Body of pancreas (tissue), 4 donors: ENCODE data around the gene CFAP54. TPM values are rescaled to one million over a fixed set of nuclear protein-coding genes. Genes with fewer than 3 reads are reported as not detected.

Source experiments
- ATAC-seq: fragments of 150-250 bp; one replicate; pipeline ENCODE4 v1.9.1; 2016
- DNase-seq, 4 donors: peaks; one replicate each; pipeline ENCODE4 v3.0.0-alpha.2; 2019
- H3K27ac ChIP-seq, 4 donors: fragments of 200-600 bp; sonication (generic); 1 replicate in 3 of 4; 2 replicates in 1 of 4; pipeline versions ENCODE4 v1.5.1 to v1.6.1; 2016 to 2019; ENCODE audit warnings: mild to moderate bottlenecking in 1 of 4, mixed read lengths in 1 of 4, moderate library complexity in 1 of 4
- H3K27me3 ChIP-seq, 2 donors: fragments of 200-600 bp; sonication (generic); one replicate each; pipeline ENCODE4 v1.6.0; 2016; ENCODE audit warnings: mild to moderate bottlenecking in 1 of 2
- H3K36me3 ChIP-seq, 2 donors: fragments of 200-600 bp; sonication (generic); replicated peaks in 1 of 2; 2 replicates each; pipeline ENCODE4 v1.5.1; 2016; ENCODE audit warnings: low read depth in 2 of 2; ENCODE audit not compliant: insufficient read depth in 1 of 2
- H3K4me1 ChIP-seq: fragments of 200-600 bp; sonication (generic); one replicate; pipeline ENCODE4 v1.6.0; 2016
- H3K4me3 ChIP-seq, 2 donors: fragments of 200-600 bp; sonication (generic); 1 replicate in 1 of 2; 2 replicates in 1 of 2; pipeline ENCODE4 v1.5.1; 2016 to 2019
- H3K9me3 ChIP-seq, 3 donors: fragments of 200-600 bp; sonication (generic); 1 replicate in 2 of 3; 2 replicates in 1 of 3; pipeline ENCODE4 v1.5.1; 2016
- CTCF ChIP-seq, 7 experiments: fragments of 450-650 bp in 4 of 7; fragments of 200-600 bp in 3 of 7; sonication (generic) in 3 of 7; IDR thresholded peaks; one replicate each; pipeline ENCODE4 v1.5.1; 2016 to 2019; ENCODE audit warnings: antibody characterized with exemption in 7 of 7
- POLR2A ChIP-seq, 3 donors: fragments of 450-650 bp; IDR thresholded peaks; one replicate each; pipeline ENCODE4 v1.6.1; 2016; ENCODE audit warnings: antibody characterized with exemption in 3 of 3, mild to moderate bottlenecking in 2 of 3
- WGBS, 2 donors: methylation state at CpG; one replicate each; pipeline ENCODE4 v1.1.5; 2017; 5-methylcytosine and 5-hydroxymethylcytosine counted together
- intact Hi-C: fragments of 100-400 bp; cut with DNase I; formaldehyde crosslinking; loops from one replicate; pipeline ENCODE4 v1.15.1; 2023
- total RNA-seq, 2 donors: library from RNA; depleted of rRNA; stranded (reverse); fragments of >200 nt; gene quantifications; one replicate each; pipeline ENCODE4 v1.1.0, GENCODE V29; 2016

Gene CFAP54
- total RNA-seq, 2 donors from 2014 or later, result 0.52 TPM; not detected in 1

DNA sequence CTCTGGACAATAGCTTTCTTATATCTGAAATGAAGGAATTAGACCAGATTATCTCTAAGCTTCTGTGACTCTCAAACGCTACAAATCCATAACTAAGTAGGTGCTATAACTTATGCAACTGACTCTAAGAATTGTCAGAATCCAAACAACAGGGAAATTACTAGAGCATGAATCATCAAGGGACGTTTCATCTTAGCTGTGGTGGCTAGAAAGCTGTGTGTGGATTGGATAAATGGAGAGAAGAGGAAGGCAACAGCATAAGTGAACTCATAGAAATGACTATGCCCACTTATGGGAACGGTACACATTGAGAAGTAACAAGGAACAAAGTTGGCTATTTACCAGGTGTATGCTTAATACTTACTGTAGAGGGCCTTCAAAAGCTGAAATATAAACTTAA lies 321.7 kb downstream of the CFAP54 start:
- intact Hi-C loops, result no loop called here
- no peak for ATAC-seq
- H3K36me3 ChIP-seq, result no peaks in the 10 kb centered on the region
- no peak overlapping the region for H3K27ac ChIP-seq
- DNase-seq, result no peak
- no peaks in the 10 kb centered on the region for H3K4me1 ChIP-seq
- 33 to 38% methylated on average over 3 of the region's 3 CpGs for WGBS, 2 donors
- no peaks in the 10 kb centered on the region for H3K27me3 ChIP-seq
- no peak for TF ChIP-seq CTCF (IDR thresholded peaks at IDR 0.05)
- TF ChIP-seq POLR2A (IDR thresholded peaks at IDR 0.05), result no peak
- no peaks in the 10 kb centered on the region for H3K9me3 ChIP-seq
- no peak overlapping the region for H3K4me3 ChIP-seq

DNA sequence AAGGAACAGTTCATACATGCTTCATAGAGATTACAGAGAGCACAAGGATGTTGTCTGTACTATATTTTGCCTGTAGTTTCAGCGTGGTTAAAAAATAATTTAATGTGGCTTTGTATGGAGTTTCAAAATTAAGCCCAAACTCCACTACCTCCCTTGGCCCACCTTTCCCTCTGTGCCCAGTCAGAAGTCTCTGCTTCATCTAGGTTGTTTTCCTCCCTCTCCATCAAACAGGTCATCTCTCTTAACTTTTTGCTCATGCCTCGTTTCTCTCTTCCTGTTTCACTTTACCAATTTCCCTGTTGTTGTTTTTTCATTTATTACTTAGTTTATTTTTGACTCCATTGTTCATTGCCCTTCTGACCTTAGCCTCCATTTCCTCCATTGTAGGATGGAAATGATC lies 322.8 kb downstream of the CFAP54 start:
- H3K27me3 ChIP-seq, result no peaks in the 10 kb centered on the region
- DNase-seq (no peak), ATAC-seq (no peak)
- no peak overlapping the region for H3K4me3 ChIP-seq
- H3K36me3 ChIP-seq, result no peaks in the 10 kb centered on the region
- intact Hi-C loops, result no loop called here
- TF ChIP-seq CTCF (IDR thresholded peaks at IDR 0.05), result no peak
- TF ChIP-seq POLR2A (IDR thresholded peaks at IDR 0.05), result no peak
- H3K9me3 ChIP-seq, result no peaks in the 10 kb centered on the region
- H3K27ac ChIP-seq, result no peak overlapping the region
- H3K4me1 ChIP-seq, result no peaks in the 10 kb centered on the region
- 40 to 41% methylated on average over 2 of the region's 2 CpGs for WGBS, 2 donors

DNA sequence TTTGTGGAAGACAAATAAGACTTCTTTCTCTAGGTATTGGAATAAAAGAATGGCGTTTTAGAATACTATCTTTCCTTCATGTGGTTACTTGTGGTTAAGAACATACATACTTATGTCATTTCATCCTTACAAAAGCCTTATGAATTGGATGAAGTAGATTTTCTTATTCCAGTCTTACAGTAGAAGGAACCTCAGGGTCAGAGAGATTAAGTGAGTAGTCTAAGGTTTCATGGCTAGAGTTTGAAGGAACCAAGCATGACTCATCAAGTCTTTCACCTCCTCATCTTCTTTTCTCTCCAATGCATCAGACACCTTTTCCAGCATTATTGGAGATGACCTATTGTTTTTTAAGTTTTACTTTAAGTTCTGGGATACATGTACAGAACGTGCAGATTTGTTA lies 324.8 kb downstream of the CFAP54 start:
- DNase-seq (no peak), ATAC-seq (no peak)
- Histone ChIP-seq H3K9me3 (no peaks in the 10 kb centered on the region), H3K4me3 (no peak overlapping the region), H3K36me3 (no peaks in the 10 kb centered on the region), H3K4me1 (no peaks in the 10 kb centered on the region), H3K27me3 (no peaks in the 10 kb centered on the region), H3K27ac (no peak overlapping the region)
- TF ChIP-seq CTCF (IDR thresholded peaks at IDR 0.05), result no peak
- no peak for TF ChIP-seq POLR2A (IDR thresholded peaks at IDR 0.05)
- WGBS, 2 donors, result 40 to 53% methylated on average over 2 of the region's 2 CpGs
- intact Hi-C loops, result no loop called here

DNA sequence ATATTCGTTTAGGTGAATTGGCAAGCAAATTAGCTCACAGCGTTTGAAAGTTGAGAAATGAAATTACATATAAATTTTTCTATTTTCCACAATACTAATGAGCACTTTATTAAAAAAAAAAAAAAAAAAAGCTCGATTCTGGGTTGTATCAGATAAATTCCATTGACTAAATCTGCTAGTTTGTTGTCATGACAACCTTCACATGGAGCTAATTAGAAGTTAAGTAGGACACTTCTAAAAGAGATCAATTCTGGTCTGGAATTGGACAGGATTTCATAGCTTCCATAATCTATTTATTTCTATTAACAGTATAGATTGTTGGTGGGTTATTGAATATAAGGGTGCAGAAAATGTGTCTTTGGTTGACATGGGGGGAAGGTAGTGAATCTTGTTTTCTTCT lies 332.2 kb downstream of the CFAP54 start:
- no peaks in the 10 kb centered on the region for H3K27me3 ChIP-seq
- WGBS, 2 donors, result 60 to 62% methylated on average over 3 of the region's 3 CpGs
- no peaks in the 10 kb centered on the region for H3K36me3 ChIP-seq
- H3K4me3 ChIP-seq, result no peak overlapping the region
- DNase-seq, result no peak
- no peak for ATAC-seq
- intact Hi-C loops, result no loop called here
- no peaks in the 10 kb centered on the region for H3K4me1 ChIP-seq
- TF ChIP-seq CTCF (IDR thresholded peaks at IDR 0.05) (no peak), POLR2A (IDR thresholded peaks at IDR 0.05) (no peak)
- no peaks in the 10 kb centered on the region for H3K9me3 ChIP-seq
- H3K27ac ChIP-seq, result no peak overlapping the region

- Histone ChIP-seq H3K9me3 (no peaks in the 10 kb centered on the region), H3K36me3 (no peaks in the 10 kb centered on the region), H3K4me1 (no peaks in the 10 kb centered on the region), H3K4me3 (no peak overlapping the region), H3K27ac (no peak overlapping the region), H3K27me3 (no peaks in the 10 kb centered on the region)
- intact Hi-C loops, result no loop called here
- TF ChIP-seq CTCF (IDR thresholded peaks at IDR 0.05) (no peak), POLR2A (IDR thresholded peaks at IDR 0.05) (no peak)
- 55 to 56% methylated on average over 1 of the region's 1 CpG for whole genome bisulfite sequencing, 2 donors
- no peak for DNase-seq
- no peak for ATAC-seq
Measured at GRCh38 chr12:96822641-96823040, 333.3 kb downstream of the CFAP54 start.
